NCI-H1436 (cell line): ENCODE measurements around the gene TTLL9.
"Not testable (repeated sequence)": the region's sequence is repeated elsewhere in the genome, so short reads cannot be mapped to it uniquely, and the experiment has no call there.

Experiments
- DNase-seq: peaks from one replicate; lab custom pipeline; 2025; lab: John Stamatoyannopoulos, UW

Gene TTLL9

DNA sequence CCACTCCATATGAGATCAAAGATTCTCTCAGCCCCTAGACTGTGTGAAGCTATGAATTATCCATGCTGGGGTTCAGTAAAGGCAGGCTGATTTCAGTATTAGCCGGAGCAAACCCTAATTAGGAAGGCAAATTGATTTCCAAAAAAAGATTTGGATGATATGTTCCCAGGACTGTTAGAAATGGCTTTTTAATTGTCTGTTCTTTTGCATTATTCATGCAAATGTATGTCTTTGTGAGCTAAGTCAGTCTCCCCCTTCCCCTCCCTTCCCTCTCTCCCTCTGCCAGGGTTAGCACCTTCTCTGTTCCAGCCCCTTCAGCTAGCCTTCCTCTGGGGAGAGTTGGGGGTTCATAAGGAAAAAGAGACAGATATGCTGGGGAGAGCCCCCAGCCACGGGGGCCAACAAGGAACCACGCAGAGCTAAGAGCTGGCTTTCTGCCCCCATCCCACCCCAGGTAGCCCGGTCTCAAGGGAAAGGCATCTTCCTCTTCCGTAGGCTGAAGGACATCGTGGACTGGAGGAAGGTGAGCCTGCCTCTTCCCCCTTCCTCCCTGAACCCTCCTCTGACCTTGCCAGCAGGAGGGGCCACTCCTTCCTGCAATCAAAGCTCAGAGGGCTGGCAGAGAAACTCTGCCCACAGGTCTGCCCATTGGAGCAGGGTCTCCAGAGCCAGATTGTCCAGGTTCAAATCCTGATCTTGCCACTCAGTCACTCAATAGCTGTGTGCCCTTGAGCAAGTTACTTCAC lies 49.1 kb downstream of the TTLL9 start:
- DNase-seq: no peak

DNA sequence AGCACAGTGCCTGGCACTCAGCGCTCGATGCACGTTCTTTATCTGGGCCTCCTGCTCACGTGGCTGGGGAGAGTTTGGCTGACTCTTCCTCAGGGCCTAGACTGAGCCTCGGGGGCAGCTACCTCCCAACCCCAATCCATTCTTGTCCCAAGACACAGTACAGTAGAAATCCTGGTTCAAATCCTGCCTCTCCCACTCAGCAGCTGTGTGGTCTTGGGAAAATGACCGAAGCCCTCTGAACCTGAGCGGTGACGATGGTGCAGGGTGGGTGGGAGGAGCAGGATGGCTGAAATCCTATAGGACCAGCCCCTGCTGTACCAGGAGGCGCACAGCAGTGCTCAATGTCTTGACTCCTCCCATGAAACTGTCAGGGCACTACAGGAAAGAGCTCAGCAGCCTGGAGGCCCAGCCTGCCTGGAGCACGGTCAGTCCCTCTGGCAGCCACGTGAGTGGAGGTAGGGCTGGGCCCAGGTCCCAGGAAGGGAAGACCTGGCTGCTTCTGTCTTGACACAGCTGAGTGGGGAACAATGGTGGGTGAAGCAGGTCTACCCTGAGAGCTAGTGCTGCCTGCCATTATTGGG lies 49.9 kb downstream of the TTLL9 start:
- no peak for DNase-seq

DNA sequence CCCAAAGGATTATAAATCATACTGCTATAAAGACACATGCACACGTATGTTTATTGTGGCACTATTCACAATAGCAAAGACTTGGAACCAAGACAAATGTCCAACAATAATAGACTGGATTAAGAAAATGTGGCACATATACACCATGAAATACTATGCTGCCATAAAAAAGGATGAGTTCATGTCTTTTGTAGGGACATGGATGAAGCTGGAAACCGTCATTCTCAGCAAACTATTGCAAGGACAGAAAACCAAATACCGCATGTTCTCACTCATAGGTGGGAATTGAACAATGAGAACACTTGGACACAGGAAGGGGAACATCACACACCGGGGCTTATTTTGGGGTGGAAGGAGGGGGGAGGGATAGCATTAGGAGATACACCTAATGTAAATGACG lies 51.0 kb downstream of the TTLL9 start:
- not testable (repeated sequence) for DNase-seq

DNA sequence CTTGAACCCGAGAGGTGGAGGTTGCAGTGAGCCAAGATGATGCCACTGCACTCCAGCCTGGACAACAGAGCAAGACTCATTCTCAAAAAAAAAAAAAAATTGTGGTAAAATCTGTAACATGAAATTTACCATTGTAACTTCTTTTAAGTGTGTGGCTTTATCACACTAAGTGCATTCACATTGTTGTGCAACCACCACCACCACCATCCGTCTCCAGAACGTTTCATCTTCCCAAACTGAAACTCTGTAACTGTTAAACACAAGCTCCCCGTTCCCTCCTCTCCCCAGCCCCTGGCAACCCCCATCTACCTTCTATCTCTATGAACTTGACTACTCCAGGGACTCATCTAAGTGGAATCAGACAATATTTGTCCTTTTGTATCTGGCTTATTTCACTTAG lies 51.7 kb downstream of the TTLL9 start:
- no peak for DNase-seq

DNA sequence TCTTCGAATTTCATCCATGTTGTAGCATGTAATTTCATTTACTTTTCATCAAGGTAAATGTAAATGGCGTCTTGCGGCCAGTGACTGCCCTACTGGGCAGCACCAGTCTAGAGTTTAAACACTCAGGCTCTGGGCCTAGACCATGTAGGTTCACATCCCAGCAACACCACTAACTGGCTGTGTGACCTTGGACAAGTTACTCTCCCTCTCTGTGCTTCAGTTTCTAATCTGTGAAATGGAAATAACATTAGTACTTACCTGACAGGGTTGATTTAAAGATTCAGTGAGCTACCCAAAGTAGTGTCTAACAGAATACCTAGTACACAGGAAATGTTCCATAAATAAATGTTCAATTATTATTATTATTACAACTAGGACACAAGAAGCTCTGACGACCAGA lies 52.2 kb downstream of the TTLL9 start:
- no peak for DNase-seq

DNA sequence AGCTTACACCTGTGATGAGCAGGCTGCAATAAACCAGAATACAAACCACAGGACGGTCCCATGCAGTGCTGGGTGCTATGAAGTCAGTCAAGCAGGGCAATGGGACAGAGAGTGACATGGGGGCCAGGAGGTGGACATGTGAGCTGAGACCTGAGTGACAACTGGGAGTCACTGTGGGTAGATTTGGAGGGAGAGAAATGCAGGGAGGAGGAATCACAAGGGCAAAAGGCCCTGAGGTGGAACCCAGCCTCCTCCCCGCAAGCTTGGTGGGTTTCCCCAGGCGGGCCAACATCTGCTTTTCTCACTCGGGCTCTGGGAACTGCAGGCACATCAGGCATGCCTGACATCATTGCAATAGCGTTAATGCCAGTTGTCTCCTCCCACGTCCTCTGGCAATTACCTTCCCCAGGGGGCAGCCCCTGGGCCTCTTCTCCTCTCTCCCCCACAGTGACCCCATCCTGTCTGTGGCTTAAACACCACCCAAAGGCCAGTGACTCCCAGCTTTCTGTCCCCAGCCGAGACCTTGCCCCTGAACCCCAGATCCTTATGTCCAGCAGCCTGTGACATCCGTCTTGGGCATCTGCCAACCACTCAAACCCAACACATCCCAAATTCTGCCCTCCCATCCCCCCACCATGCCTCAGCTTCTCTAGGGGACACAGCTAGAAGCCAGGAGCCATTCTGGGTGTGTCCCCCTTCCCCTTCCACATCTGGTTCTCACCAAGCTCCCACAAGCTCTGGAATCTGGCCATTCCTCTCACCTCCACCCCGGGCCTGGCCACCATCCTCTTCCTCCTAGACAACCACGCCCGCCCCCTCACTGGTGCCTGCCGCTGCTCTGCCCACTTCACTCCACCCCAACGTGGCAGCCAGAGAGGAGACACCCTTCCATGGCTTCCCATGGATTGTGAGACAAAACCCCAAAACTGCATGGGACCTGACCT lies 53.2 kb downstream of the TTLL9 start:
- no peak for DNase-seq

DNA sequence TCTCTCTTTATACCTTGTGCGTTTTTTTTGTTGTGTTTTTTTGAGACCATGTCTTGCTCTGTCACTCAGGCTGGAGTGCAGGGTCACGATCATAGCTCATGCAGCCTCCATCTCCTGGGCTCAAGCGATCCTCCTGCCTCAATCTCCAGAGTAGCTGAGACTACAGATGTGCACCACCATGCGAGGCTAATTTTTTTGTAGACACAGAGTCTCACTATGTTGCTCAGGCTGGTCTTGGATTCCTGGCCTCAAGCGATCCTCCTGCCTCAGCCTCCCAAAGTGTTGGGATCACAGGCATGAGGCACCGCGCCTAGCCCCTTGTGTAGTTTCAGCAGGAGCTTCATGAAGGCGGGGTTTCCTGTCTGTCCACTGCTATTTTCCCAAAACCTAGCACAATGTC lies 54.1 kb downstream of the TTLL9 start:
- DNase-seq: no peak

DNA sequence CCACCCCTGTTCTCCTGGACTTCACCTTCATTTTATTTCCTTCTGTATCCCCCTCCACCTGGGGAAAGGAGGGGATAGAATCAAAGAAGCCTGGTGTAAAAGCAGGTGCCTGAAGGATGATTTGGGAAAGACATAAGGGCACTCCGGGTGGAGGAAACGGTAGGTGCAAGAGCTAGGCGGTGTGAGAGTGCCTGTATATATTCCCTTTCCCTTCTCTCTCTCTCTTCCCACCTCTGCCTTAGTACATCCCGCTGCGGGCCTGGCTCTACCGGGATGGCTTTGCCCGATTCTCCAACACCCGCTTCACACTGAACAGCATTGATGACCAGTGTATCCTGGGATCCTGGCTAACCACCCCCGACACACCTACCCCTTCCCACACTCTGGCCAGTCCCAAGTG lies 55.2 kb downstream of the TTLL9 start:
- DNase-seq: no peak

DNA sequence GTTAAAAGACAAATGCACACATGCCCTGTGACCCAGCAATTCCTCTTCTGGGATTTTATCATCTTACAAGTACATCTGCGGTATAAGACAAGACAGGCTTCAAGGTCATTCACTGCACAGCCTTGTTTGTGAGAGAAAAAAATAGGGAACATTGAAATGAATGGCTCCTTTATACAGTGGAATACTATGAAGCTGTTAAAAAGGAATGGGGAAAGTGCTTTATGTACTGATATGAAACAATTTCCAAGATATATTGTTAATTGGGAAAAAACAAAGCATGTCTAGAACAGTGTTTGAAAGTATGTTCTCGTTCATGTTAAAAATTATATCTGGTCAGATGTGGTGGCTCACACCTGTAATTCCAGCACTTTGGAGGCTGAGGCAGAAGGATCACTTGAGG lies 56.1 kb downstream of the TTLL9 start:
- no peak for DNase-seq

DNA sequence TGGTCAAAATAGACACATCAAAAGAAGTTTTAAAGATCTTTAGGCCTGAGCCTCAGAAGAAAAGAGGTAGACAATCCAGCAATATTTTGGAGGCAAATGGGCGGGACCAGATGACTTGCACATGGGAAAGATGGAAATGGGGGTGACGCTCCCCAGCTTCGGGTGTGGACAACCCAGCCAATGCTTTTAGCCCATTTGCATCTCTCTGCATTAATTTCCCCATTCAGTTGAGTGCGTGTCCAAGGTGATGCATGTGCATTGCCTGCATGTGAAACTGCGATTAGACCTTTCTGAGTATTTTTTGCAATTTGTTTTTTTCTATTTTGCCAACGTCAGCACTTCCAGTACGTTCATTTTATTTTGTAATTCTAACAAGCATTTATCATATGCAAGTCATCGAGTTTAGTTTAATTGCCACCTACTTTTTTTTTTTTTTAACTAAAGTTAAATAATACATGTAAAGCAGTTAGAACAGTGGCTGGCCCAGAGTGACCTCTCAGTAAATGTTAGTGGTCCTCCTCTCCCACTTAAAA lies 57.3 kb downstream of the TTLL9 start:
- no peak for DNase-seq

DNA sequence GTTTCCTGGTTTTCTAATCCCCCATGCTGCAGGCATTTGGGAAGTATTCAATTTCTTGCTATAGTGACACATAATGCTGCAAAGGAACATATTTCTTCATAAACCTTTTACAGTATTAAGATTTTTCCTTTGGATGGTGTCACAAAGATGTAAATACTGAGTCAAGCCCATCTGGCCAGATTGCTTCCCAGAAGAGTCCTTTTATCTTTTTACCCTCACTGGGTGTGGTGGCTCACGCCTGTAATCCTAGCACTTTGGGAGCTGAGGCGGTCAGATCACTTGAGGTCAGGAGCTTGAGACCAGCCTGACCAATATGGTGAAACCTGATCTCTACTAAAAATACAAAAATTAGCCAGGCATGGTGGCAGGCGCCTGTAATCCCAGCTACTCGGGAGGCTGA lies 59.2 kb downstream of the TTLL9 start:
- not testable (repeated sequence) for DNase-seq

DNA sequence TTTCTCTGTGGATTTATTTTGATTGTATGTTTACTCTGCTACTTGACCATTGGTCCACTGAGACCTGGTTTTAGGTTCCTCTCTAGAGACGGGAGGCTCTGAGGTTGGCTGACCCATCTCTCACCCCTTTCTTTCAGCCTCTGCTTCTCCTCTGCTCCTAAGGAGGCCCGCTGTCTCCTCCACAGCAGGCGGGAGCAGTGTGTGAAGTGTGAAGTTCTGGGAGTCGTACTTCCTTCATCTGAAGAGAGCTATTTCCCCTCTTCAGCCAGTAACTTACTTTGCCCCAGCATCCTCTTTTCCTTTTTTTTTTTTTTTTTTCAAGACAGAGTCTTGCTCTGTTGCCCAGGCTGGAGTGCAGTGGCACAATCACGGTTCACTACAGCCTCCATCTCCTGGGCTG lies 60.3 kb downstream of the TTLL9 start:
- no peak for DNase-seq

DNA sequence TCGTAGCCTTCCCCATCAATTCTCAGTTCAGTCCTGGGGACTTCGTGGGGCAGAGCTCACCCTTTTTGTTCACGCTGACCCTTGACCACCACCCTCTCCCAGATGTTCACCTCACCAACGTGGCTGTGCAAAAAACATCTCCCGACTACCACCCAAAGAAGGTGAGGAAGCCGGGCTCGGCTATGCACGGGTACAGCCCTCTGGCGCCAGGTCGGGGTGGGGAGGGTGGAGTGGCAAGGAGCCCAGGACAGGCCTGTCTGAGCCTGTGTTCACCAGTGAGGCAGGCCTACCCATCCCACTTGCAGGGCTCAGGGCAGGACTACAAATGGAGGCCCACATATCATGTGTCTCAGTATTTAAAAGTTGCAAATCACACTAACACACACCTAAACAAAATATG lies 63.3 kb downstream of the TTLL9 start:
- DNase-seq: no peak

DNA sequence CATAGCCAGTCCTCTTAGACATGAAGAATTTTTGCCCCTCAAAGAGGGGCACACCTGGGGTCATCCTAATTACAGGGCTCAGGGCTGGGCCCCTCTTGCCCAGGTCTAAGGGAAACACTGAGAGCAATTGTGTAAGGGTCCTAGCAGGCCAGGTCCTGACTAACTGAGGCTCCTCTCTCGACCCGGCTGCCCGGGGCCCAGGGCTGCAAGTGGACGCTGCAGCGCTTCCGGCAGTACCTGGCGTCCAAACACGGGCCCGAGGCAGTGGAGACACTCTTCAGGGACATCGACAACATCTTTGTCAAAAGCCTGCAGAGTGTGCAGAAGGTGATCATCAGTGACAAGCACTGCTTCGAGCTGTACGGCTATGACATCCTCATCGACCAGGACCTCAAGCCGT lies 64.1 kb downstream of the TTLL9 start:
- no peak for DNase-seq

DNA sequence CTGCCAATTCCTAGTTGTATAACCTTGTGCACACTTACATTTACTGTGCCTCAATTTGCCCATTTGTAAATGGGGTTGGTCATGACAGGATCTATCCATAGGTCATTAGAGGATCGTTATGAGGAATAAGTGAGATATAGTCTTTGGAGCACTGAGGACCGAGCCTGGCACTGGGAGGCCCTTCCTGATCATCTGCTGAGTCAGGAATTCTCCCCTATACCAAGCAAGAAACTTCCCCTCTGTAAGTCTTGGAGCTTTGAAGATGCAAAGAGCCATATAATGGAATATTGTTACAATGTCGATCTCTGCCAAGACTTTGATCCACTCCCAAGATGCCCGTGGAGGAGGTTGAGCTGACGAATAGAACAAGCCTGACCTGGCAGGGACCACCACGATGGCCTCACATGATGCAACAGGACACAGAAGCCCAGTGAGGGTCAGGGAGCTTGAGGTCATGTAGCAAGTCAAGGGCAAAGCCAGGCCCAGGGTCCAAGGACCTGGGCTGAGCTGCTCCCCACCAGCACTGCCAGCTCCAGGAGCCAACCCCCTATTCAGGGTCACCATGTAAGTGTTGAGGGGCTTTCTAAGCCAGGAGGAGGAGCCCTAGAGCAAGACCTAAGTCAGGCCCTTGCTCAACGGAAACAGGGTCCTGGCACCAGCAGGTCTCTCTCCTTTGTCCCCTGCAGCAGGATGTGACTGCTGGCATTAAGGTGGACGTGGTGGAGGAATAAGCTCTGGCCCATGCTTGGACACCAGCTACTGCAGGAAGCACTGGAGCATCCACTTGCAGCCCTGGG lies 64.7 kb downstream of the TTLL9 start:
- DNase-seq: no peak

DNA sequence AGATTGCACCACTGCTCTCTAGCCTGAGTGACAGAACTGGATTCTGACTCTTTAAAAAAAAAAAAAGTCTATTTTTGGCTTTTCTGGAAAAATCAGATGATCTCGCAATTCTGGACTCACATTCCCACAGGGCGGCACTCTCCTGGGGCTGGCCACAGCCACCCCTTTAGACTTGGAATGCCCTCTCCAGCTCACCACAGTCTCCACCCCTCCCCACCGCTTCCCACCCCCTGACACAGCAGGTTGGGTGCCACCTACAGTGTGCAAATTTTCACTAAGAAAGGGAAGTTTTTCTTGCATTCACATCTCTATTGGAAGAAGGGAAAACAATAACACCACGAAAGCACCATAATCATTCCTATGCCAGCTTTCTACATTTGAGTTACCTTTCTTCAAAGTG lies 66.0 kb downstream of the TTLL9 start:
- no peak for DNase-seq

DNA sequence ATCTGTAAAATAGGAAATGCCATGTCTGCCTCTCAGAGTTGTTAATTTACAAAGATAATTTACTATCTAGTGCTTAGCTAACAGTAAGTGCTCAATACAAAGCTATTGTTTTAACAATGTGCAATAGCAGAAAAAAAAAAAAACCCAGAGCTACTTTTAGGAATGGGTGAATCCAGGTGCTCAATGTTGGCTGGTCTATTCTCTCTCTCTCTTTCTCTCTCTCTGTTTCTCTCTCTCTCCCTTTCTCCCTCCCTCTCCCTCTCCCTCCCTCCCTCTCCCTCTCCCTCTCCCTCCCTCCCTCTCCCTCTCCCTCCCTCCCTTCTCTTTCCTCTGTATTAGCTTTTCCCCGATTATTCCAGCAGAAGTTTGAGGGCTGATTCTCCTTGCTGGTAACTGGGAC lies 67.4 kb downstream of the TTLL9 start:
- no peak for DNase-seq

DNA sequence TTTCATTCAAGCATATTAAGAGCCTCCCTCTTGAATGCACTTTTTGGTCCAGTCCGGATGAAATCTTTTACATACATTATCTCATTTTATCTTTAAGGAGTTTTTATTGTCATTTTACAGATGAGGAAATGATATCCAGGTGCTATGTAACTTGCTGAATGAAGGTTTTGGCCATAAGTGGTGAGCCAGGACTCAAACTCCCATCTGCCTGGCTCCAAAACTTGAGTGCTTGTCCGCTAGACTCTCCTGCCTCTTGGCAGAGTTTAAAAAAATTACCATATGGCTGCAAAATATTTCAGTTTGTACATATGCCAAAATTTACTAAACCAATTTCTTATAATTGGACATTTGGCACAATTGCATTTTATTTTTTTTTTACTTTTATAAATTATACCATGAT lies 69.2 kb downstream of the TTLL9 start:
- DNase-seq: no peak

DNA sequence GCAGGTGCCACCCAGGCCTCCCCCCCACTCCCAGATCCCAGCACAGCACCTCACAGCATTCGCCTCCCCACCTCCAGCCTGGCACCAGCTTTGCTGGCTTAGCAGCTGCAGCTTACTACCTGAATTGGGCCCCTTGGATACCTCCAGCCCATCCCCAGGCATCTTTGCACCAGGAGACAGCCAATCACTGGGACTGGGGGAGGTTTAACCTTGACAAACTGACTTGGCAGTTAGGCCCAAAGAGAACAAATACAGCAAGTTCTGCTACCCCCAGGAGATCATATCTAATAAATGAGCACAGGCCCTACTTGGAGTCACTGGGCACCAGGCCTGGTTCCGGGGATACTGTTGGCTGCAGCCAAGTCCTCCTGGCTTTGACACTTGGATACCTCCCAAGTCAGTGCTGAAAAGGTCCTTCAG lies 72.6 kb downstream of the TTLL9 start:
- DNase-seq: no peak

DNA sequence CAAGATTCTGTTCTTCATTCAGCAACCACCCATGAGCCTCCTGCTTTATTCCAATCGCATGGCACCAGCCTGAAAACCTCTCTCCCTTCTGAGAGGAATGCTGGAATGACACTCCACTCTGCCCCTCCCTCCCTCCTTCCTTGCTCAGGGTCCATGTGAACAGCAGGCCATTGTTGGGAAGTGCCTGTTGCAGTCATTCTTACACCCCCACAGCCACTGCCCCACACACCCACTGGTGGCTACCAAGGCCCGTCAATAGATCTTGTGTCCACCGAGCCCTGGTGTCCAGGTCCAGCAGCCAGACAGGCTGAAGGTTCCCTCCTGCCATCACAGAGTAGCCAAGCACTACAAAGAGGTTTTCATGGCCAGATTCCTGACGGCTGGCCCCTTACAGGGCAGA lies 74.9 kb downstream of the TTLL9 start:
- DNase-seq: no peak

DNA sequence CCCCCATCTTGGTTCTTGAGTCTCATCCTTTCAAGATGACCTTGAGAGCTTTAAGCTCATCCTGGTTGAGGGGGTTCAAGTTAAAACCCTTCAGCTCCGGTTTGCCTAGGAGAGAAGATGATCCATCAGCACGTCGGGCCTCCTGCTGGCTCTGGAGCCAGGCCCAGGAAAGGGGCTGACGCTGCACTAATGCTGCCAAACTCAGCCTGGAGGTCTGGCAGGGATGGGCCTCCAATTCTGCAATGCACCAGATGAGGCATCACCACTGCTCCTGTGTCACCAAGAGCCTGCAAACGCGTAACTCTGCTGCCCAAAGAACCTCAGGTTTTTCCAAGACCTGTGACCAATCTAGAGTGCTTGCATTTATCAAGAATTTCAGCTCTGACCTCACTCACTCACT lies 75.4 kb downstream of the TTLL9 start:
- no peak for DNase-seq

DNA sequence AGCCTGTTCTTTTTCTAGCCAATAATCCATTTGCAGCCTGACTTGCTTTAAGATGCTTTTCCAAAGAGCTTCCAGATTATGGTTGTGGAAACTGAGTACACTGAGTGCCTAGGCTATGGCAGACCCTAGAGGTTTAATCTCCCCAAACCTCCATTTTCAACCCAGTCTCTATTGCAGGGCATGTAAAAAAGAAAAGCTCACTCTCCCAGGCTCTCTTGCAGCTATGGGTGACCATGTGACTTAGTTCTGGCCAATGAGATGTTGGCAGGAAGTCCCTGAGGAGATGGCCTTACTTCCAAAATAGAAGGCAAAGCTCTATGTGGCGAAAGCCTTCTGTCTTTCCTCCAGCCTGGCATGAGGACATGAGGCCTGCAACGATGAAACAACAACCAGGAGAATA lies 77.6 kb downstream of the TTLL9 start:
- DNase-seq: no peak
